IMR-90 (cell line): ENCODE results near the gene CSNK1D. TPM values are rescaled to one million over a fixed set of nuclear protein-coding genes. Genes with fewer than 3 reads are reported as not detected.

Experiments
- ATAC-seq: fragments of 200-7000 bp; cut with Tn5 transposase; 2 replicates; pipeline ENCODE4 v1.9.1; 2020; ENCODE audit warnings: low read depth, mild to moderate bottlenecking, moderate library complexity
- BruUV-seq: library from RNA; stranded (reverse); fragments of 400-500 nt; replicated peaks from 2 replicates; lab custom pipeline; 2021; lab: Mats Ljungman, UMichigan
- CTCF ChIA-PET: fragments of 300-600 bp; formaldehyde crosslinking; extraction: SDS; loops from one replicate; lab custom pipeline; 2021; ENCODE audit warnings: antibody characterized with exemption; lab: Yijun Ruan, JAX
- POLR2A ChIA-PET: fragments of 300-600 bp; sonication (Branson Sonifier 250); formaldehyde crosslinking; loops from one replicate; lab custom pipeline; 2022; ENCODE audit warnings: antibody characterized with exemption; ENCODE audit not compliant: unreplicated experiment; lab: Charles Lee
- DNase-seq: peaks from one replicate; pipeline ENCODE4 v3.0.0; 2013
- H2AFZ ChIP-seq: replicated peaks from 2 replicates; pipeline ENCODE3; 2013; ENCODE audit warnings: low read length, mild to moderate bottlenecking; ENCODE audit not compliant: poor library complexity
- H2AK5ac ChIP-seq: 2 replicates; pipeline ENCODE4 v1.6.1; 2013; ENCODE audit warnings: low read depth, low read length, inconsistent platforms
- H2AK9ac ChIP-seq: replicated peaks from 2 replicates; pipeline ENCODE3; 2013; ENCODE audit warnings: mild to moderate bottlenecking, low read depth, low read length, moderate library complexity; ENCODE audit not compliant: poor library complexity
- H2BK120ac ChIP-seq: 2 replicates; pipeline ENCODE4 v1.6.1; 2013; ENCODE audit warnings: low read depth, low read length, inconsistent platforms
- H2BK15ac ChIP-seq: 3 replicates; pipeline ENCODE4 v1.6.1; 2013; ENCODE audit warnings: low read depth, low read length, inconsistent platforms
- H2BK20ac ChIP-seq: 2 replicates; pipeline ENCODE4 v1.6.1; 2013; ENCODE audit warnings: low read depth, mild to moderate bottlenecking, inconsistent platforms, low read length, moderate library complexity
- H2BK5ac ChIP-seq: 2 replicates; pipeline ENCODE4 v1.6.1; 2013; ENCODE audit warnings: mild to moderate bottlenecking, low read depth, low read length, inconsistent platforms; ENCODE audit not compliant: poor library complexity, severe bottlenecking
- H3K14ac ChIP-seq: replicated peaks from 2 replicates; pipeline ENCODE4 v1.6.1; 2013; ENCODE audit warnings: low read depth, low read length, inconsistent platforms
- H3K18ac ChIP-seq: 2 replicates; pipeline ENCODE4 v1.6.1; 2013; ENCODE audit warnings: low read depth, low read length, control low read depth
- H3K23ac ChIP-seq: 2 replicates; pipeline ENCODE4 v1.6.1; 2013; ENCODE audit warnings: low read depth, low read length, inconsistent platforms
- H3K27ac ChIP-seq: 2 replicates; pipeline ENCODE4 v1.5.1; 2013; ENCODE audit warnings: mild to moderate bottlenecking, control low read depth, low read length; ENCODE audit not compliant: insufficient read depth
- H3K27me3 ChIP-seq: 2 replicates; pipeline ENCODE4 v1.6.1; 2013; ENCODE audit warnings: low read length; ENCODE audit not compliant: control insufficient read depth, insufficient read depth
- H3K36me3 ChIP-seq: 2 replicates; pipeline ENCODE4 v1.6.1; 2013; ENCODE audit warnings: low read length, mixed read lengths; ENCODE audit not compliant: control insufficient read depth, insufficient read depth
- H3K4ac ChIP-seq: 2 replicates; pipeline ENCODE4 v1.6.1; 2013; ENCODE audit warnings: low read depth, low read length, inconsistent platforms
- H3K4me1 ChIP-seq: 2 replicates; pipeline ENCODE4 v1.6.1; 2013; ENCODE audit warnings: low read length, mixed read lengths; ENCODE audit not compliant: control insufficient read depth, insufficient read depth
- H3K4me2 ChIP-seq: 2 replicates; pipeline ENCODE4 v1.6.1; 2013; ENCODE audit warnings: low read depth, mild to moderate bottlenecking, control low read depth, low read length, moderate library complexity
- H3K4me3 ChIP-seq: 2 replicates; pipeline ENCODE4 v1.5.1; 2013; ENCODE audit warnings: low read depth, mild to moderate bottlenecking, control low read depth, low read length, moderate library complexity; ENCODE audit not compliant: insufficient read depth
- H3K56ac ChIP-seq: 2 replicates; pipeline ENCODE4 v1.6.1; 2013; ENCODE audit warnings: low read length, inconsistent platforms; ENCODE audit not compliant: insufficient read depth; ENCODE audit errors: extremely low read depth
- H3K79me1 ChIP-seq, 2 experiments: 2 replicates each; pipeline ENCODE4 v1.6.1; 2013; ENCODE audit warnings: low read length in 2 of 2, inconsistent platforms in 1 of 2, low read depth in 1 of 2
- H3K9ac ChIP-seq: 2 replicates; pipeline ENCODE4 v1.6.1; 2013; ENCODE audit warnings: low read depth, low read length, control low read depth
- H3K9me1 ChIP-seq: 2 replicates; pipeline ENCODE4 v1.6.1; 2013; ENCODE audit warnings: low read length, inconsistent platforms; ENCODE audit not compliant: insufficient read depth
- H3K9me3 ChIP-seq: 2 replicates; pipeline ENCODE4 v1.6.1; 2013; ENCODE audit warnings: low read length; ENCODE audit not compliant: control insufficient read depth, insufficient read depth
- H4K20me1 ChIP-seq: 2 replicates; pipeline ENCODE4 v1.6.1; 2013; ENCODE audit warnings: low read length, inconsistent platforms; ENCODE audit not compliant: insufficient read depth
- H4K5ac ChIP-seq: 2 replicates; pipeline ENCODE4 v1.6.1; 2013; ENCODE audit warnings: mild to moderate bottlenecking, low read depth, low read length, control low read depth
- H4K8ac ChIP-seq, 2 experiments: 2 replicates each; pipeline ENCODE4 v1.6.1; 2013; ENCODE audit warnings: low read depth in 2 of 2, low read length in 2 of 2, control low read depth in 1 of 2, inconsistent platforms in 1 of 2
- H4K91ac ChIP-seq: 2 replicates; pipeline ENCODE4 v1.6.1; 2013; ENCODE audit warnings: low read depth, low read length, inconsistent platforms; ENCODE audit not compliant: insufficient read depth
- CTCF ChIP-seq: conservative IDR thresholded peaks from 2 replicates; pipeline ENCODE4 v1.5.1; 2012; ENCODE audit warnings: mild to moderate bottlenecking, low read depth, low read length, improper control_type of control experiment
- MAFK ChIP-seq: IDR thresholded peaks from 2 replicates; pipeline ENCODE4 v1.6.1; 2012; ENCODE audit warnings: low read depth, low read length, improper control_type of control experiment
- MAZ ChIP-seq: IDR thresholded peaks from 2 replicates; pipeline ENCODE4 v1.6.1; 2012; ENCODE audit warnings: low read depth, mild to moderate bottlenecking, low read length, improper control_type of control experiment, moderate library complexity, borderline replicate concordance
- RAD21 ChIP-seq: IDR thresholded peaks from 2 replicates; pipeline ENCODE4 v1.6.1; 2012; ENCODE audit warnings: low read length, improper control_type of control experiment
- SMC3 ChIP-seq: fragments of 150-350 bp; IDR thresholded peaks from 2 replicates; pipeline ENCODE4 v1.6.1; 2016; ENCODE audit warnings: low read depth, mild to moderate bottlenecking, antibody characterized with exemption, low read length, moderate library complexity
- WGBS, 2 experiments: methylation state at CpG; one replicate each; pipeline versions ENCODE4 v1.1.5 to v1.1.7; 2013; ENCODE audit warnings: missing lambda C conversion rate in 2 of 2; ENCODE audit not compliant: insufficient read length in 1 of 2; ENCODE audit errors: extremely low coverage in 2 of 2; 5-methylcytosine and 5-hydroxymethylcytosine counted together
- dilution Hi-C: fragments of 300-500 bp; cut with HindIII; formaldehyde crosslinking; loops from one replicate; pipeline ENCODE4 v1.14.3; 2018; ENCODE audit warnings: low sequenced_read_pairs; ENCODE audit not compliant: unreplicated experiment
- in situ Hi-C: fragments of 300-500 bp; cut with MboI; formaldehyde crosslinking; loops from 3 replicates; pipeline ENCODE4 v1.14.3; 2019; ENCODE audit warnings: low sequenced_read_pairs, inconsistent platforms, mixed read lengths
- intact Hi-C: fragments of 100-400 bp; cut with micrococcal nuclease; formaldehyde crosslinking; loops from 2 replicates; pipeline ENCODE4 v1.10.0; 2022
- polyA plus RNA-seq, 3 experiments: library from polyadenylated mRNA; depleted of rRNA; stranded (reverse); fragments of >200 nt; gene quantifications; 2 replicates each; pipeline ENCODE4 v1.2.3, GENCODE V29; 2012; ENCODE audit warnings: low replicate concordance in 1 of 3
- total RNA-seq: library from RNA; depleted of rRNA; stranded (reverse); fragments of >200 nt; gene quantifications from 2 replicates; pipeline ENCODE4 v1.2.3, GENCODE V29; 2012

Gene CSNK1D
- total and polyA plus RNA-seq, 2 of the 4 experiments (the other 2 are of a cell fraction), result 47.1 to 186 TPM

- no peak overlapping the region for H3K56ac ChIP-seq
- H3K4ac ChIP-seq, result no peak overlapping the region
- H3K18ac ChIP-seq, result no peak overlapping the region
- H3K9me3 ChIP-seq, result no peaks in the 10 kb centered on the region
- H2AFZ ChIP-seq, result no peak overlapping the region
- no peak overlapping the region for H4K8ac ChIP-seq
- DNase-seq (no peak), ATAC-seq (no peak)
- H3K27me3 ChIP-seq, result no peaks in the 10 kb centered on the region
- H2BK15ac ChIP-seq, result no peak overlapping the region
- no peak overlapping the region for H3K4me3 ChIP-seq
- H3K4me2 ChIP-seq, result no peak overlapping the region
- H3K79me1 ChIP-seq, result peaks cover 13 to 69% of the 10 kb centered on the region in 2 experiments; a peak in 3 of 4 replicates
- no TSS peak for BruUV-seq
- ChIA-PET CTCF (no interaction called here), POLR2A (no interaction called here)
- H3K23ac ChIP-seq, result no peak overlapping the region
- H3K27ac ChIP-seq, result peak overlapping the region; percentile 27; the same call in 1 of the 2 replicates
- H3K14ac ChIP-seq, result no peak overlapping the region
- H3K9ac ChIP-seq, result no peak overlapping the region
- H3K4me1 ChIP-seq, result peaks cover 54% of the 10 kb centered on the region
- no peak overlapping the region for H4K91ac ChIP-seq
- WGBS, 2 experiments, result 79% methylated on average over 7 of the region's 15 CpGs; no CpG with 5 or more reads in 1 of the 2 experiments
- no peak overlapping the region for H2BK120ac ChIP-seq
- in situ Hi-C loops, result no loop called here
- H3K9me1 ChIP-seq, result no peaks in the 10 kb centered on the region
- H2AK5ac ChIP-seq, result no peak overlapping the region
- H4K5ac ChIP-seq, result no peak overlapping the region
- peaks cover 100% of the 10 kb centered on the region for H4K20me1 ChIP-seq
- H2AK9ac ChIP-seq, result peak overlapping the region; percentile 51
- no peak overlapping the region for H2BK20ac ChIP-seq
- no peak for TF ChIP-seq SMC3
- no peak for TF ChIP-seq MAFK
- no peak for TF ChIP-seq RAD21
- no peak for TF ChIP-seq CTCF
- TF ChIP-seq MAZ, result no peak
- no peak overlapping the region for H2BK5ac ChIP-seq
- dilution Hi-C loops, result no loop called here
- peaks cover 64% of the 10 kb centered on the region for H3K36me3 ChIP-seq
- intact Hi-C loops, result no loop called here
Observed at GRCh38 chr17:82235775-82236141, 37.7 kb downstream of the CSNK1D start.
